SW480 (cell line): ENCODE data around the gene GRM4.

ENCODE experiments used
- DNase-seq: peaks from one replicate; pipeline ENCODE4 v3.0.0-alpha.2; 2016; ENCODE audit warnings: low spot score

Gene GRM4

DNA sequence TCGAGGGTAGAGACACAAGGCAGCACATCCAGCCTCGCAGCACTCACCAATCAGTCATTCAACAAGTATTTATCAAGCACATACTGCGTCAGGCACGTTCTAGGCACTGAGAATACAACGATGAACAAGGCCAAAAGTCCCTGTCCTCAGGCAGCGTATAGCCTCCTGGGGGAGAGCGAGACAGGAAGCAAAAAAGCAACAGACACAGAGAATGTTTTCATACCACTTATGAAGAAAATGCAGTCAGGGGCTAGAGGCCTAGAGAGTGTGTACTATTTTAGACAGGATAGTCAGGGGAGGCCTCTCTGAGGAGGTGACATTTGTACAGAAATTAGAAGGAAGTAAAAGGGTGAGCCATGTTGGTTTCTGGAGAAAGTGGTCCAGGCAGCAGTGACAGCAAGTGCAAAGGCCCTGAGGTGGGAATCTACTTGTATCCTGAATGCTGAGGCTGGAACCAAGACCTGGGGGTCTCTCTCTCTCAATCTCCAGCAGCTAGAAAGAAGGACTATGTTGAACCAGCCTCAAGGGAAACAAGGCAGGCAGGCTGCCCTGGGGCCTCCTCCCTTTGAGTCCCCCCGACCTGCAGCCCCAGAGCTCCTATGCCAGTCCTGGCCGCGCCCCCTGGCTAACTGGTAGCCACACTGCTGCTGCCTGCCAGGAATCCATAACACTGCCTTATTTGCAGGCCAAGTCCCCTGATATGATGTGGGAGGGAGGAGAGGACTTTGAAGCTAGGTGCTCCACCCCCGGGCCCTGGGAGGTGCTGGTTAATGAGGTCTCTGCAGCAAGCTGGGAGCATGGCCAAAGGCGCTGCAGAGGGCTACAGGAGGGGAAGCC, 151.2 kb downstream of the GRM4 start:
- no peak for DNase-seq

DNA sequence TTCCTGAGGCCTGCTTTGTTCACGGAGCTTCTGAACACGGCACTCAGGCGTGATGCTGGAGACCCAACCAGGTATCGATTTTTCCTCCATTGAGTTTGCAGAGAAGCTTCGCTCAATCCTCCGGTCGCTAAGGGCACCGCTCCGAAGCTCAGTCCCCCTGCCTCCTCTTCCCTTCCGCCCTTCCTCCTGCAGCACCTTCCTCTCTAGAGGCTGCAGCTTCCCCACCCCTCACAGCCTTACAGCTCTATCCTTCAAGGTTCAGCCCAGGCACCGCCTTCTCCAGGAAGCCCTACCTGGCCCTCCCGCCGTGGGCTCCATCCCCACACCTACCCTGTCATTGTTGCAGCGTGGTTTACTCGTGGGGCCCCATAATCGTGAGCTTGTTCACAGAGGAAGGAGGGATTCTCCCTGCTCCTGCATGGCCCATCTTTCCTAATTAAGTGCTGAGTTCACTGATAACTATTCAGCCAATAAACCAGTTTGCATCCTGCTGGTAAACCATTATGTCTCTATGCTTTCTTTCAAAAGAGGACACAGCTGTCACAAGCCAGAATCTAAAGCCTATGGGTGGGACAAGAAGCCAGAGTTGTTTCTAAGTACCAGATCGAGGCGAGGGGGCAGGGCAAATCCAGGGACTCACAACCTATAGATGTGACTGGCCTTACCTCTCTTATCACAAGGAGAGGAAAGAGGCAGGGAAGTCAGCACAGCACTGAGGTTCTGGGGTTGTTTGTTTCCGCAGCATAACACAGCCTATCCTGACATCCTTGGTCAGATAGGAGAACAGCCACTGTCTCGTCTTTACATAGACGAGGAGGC, 152.0 kb downstream of the GRM4 start:
- DNase-seq: no peak

DNA sequence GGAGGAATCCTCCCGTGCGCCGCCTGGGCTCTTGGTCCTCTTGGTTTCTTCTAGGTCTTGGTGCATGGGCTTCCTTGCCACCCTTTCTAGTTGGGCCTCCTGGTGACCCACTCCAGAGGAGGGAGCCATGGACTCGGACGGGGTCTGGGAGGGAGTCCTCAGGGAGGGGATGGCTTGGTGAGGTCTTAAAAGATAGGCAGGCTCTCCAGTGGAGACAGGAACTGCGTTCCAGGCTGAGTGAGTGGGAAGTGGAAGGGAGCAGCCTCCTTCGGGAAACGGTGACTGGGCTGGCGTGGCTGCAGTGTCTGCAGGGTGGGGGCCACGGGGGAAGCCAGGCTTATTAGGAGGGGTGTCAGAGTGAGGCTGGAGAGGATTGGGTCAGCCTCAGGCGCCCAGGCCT, 152.8 kb downstream of the GRM4 start:
- no peak for DNase-seq

DNA sequence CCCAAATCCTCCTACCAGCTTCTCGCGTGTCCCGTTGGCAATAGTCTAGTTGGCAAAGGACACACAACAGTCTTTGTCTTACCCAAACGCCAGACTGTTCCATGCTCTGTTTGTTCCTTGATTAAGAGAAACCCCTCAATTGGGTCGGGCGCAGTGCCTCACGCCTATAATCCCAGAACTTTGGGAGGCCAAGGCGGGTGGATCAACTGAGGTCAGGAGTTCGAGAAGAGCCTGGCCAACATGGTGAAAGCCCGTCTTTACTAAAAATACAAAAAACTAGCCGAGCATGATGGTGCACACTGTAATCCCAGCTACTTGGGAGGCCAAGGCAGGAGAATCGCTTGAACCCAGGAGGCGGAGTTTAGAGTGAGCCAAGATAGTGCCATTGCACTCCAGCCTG, 153.7 kb downstream of the GRM4 start:
- no peak for DNase-seq

DNA sequence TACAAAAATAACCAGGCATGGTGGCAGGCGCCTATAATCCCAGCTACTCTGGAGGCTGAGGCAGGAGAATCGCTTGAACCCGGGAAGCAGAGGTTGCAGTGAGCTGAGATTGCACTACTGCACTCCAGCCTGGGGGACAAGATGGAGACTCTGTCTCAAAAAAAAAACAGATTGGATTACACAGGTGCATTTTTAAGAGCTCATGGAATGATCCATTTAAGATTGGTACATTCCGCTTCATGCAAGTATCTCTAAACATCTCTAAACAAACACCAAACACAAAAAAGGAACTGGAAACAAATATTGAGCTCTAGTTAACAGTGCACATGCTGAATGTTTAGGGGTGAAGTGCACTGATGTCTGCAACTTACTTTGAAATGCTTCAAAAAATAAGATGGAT, 154.3 kb downstream of the GRM4 start:
- DNase-seq: no peak

DNA sequence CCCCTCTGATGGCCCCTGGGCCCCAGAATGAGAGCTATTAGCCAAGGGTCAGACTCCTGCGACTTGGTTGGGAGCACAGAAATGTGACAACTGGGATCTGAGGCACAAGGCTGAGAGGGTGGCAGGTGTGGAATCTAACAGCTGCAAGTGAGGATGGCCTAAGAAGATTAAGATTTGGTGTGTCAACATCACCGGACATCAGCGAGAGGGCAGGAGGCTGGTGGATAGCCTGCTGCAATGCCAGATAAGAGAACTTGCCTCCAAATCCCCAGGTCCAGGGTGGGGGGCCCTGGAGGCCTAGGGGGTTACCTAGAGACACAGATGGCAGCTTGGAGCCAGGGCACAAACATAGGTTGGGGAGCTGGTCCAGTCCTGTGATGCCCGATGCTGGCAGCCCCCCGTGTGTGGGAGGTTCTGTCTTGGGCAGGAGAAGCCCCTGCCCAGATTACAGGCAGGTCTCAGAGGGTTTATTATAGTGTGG, 155.8 kb downstream of the GRM4 start:
- DNase-seq: no peak

DNA sequence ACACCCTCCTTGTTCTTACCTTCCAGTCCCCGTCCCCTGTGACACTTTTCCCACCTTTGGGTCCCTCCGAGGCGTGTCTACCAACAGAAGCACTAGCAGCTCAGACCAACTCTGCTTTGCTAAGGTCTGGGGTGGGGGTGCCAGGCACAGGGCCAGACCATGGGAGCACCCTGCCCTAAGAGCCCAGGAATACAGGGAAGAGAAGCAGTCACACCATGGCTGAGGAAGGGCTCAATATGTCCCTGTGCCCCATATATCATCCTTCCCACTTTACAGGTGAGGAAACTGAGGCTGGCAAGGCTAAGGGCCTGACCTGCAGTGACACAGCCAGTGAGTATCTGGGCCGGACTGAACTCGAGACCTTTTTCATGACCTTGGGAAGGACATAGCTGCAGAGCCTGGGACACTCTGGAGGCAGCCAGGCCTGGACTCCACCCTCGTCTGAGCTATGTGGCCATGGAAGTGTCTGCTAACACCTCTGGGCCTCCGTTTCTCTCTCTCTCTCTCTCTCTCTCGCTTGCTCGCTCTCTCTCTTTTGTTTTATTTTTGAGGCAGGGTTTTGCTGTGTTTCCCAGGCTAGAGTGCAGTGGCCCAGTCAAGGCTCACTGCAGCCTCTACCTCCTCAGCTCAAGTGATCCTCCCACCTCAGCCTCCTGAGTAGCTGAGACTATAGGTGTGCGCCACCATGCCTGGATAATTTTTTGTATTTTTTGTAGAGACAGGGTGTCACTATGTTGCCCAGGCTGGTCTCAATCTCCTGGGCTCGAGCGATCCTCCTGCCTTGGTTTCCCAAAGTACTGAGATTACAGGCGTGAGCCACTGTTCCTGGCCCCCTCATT, 156.7 kb downstream of the GRM4 start:
- DNase-seq: no peak

DNA sequence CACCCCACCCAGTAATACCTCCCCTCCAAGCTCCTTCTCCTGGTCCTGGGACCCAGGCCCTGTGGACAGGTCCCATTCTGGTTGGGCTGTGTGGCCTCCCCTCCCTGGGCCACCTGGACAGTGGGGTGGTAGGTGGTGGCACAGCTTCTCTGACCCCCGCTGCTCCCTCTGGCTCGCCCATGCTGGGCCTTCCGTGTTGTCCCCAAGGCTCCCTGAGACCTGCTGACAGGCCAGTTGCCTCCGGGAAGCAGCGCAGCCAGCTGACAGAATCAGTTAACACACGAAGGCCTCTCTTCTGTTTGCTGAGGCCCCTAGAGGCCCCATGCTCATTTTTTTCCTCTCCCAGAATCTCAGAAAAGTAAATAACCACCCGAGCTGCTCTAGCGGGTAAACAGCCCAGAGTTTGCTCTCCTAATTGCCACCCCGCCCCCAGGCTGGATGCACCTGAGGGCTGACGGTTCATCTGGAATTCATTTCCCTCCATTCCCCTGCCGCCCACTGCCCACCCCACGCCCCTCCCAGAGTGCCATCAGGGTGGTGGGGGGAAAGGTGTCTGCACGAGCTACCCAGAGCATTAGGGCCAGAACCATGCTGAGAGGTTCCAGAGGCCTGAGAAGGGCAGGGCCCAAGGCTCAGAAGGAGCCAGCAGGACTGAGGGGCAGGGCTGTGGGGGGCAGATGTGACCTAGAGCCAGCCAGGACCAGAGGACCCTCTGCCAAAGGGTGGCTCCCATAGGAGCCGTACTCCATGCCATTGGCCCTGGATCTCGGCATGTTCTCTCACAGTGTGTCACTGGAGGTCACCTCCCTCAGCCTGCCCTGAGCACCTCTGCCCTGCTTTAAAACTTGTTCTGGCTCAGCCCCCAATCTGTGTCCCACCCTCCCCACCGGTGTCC, 157.5 kb downstream of the GRM4 start:
- no peak for DNase-seq

DNA sequence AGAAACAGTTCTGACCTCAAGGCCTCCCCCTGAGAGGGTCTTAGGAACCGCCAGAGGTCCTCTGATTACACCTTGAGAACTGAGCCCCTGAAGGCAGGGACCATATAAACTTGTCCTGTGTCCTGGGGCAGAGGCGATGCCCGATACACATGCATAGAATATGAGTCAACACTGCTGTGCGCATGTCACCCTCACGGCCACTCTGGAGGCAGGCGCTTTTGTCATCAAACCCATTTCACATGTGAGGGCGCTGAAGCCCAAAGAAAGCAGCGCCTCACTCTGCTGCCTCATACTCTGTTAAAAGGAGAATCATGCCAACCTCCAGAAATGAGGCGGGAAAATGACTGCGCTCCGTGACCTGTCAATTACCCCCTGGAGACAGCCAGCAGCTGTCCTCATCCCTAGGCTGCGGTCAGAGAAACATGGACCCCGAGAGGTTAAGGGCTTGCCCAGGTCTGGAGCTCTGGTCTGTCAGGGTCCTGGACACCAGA, 158.3 kb downstream of the GRM4 start:
- no peak for DNase-seq

DNA sequence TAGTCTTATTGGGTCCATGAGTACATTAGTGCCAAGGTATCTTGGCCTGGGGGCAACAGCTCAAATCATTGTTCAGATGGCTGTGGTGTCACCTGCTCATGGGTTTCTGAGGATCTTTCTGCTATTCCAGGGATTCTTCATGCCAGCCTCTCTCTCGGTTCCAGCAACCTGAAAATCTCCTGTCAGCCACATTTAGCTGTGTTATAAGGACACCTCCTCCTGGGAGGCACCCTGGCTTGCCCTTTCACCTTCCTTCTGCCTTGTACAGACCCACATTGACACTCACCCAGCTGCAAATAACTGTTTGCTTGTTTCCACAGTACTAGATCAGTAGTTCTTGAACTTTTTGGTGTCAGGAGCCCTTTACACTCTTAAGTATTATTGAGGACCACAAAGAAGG, 159.9 kb downstream of the GRM4 start:
- no peak for DNase-seq

DNA sequence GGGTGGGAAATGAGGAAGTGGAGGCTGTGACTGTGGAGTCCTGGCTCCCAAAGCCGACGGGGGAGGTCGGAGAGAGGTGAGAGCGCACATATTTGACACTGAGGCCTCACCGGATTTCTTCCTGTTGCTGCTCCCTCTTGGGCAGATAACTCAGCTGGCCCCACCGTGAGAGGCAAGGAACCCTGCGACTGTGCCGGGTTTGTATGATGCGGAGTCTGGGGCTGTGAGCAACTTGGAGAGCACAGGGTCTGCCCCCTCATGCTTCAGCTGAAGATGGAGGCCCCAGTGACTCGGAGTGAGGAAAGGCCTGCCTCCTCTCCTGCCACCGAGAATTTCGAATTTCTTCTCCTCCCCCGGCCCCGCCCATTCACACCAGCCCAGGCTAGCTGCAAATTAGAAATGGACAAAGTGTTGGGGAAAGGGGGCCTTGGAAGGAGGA, 160.6 kb downstream of the GRM4 start:
- DNase-seq: no peak

DNA sequence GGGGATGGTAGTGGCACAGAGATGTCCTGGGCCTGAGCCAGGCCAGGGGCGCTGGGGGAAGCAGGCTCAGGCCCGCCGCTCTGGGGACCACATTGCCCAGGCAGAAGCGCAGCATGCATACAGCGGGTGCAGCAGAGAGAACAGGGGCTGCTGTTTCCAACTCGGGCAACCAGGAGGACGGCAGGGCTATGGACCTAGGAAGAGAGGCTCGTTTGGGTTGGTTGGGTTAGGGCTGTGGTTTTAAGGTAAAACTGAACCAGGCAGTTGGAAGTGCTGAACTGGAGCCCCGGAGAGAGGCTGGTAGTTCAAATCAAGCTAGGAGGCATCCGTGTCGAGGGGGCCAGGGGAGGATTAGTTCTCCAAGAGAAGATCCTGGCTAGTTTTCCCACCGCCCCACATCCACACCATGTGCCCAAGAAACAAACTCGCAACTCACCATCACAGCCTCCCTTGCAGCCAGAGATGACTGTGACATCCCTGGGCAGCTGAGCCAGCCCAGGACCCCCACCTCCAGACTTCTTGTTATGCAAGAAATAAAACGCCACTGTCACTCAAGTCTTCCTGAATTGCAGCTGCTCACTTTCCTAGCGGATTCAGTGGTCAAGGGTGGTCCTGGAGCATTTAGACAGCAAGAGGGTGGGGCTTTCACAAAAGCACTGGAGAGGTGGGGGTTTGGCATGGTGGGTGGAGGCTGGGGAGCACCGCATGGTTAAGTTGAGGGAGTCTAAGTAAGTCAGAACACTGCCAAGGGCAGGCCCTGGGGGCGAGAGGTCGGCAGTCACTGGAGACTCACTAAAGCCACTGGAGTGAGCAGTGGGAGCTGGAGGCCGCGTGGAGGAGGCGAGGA, 161.2 kb downstream of the GRM4 start:
- DNase-seq: no peak

DNA sequence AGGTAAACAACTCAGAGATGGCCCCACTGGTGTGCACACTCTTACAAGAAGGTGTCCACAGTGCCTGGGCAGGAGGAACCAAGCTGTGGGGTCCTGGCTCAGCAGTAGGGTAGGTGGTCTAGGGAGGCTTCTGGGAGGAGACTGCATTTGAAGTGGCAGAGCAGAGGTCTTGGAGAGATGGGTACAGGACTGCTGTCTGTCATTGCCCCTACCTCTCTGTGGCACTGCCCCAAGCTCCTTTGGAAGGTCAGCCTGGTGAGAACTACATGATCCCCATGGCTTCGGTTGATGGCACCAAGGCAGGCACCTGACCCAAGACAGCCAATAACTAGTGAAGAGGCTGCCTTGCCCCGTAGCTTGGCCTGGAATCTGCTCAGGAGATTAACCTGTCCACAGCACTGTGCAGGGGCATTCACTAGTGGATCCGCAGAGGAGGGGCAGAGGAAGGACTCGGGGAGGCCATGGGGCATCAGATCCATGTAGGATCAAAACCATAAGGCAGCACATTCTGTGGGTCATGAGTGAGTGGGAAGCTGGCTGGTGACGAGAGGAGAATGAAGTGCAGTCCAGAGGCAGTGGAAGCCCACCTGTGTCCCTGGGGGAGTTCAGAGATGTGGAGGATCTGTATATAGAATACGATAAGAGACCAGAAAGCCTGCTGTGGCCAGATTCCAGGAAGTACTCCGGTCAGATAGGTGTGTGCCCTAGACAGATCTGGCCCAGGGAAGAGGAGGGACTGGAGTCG, 162.0 kb downstream of the GRM4 start:
- DNase-seq: no peak

DNA sequence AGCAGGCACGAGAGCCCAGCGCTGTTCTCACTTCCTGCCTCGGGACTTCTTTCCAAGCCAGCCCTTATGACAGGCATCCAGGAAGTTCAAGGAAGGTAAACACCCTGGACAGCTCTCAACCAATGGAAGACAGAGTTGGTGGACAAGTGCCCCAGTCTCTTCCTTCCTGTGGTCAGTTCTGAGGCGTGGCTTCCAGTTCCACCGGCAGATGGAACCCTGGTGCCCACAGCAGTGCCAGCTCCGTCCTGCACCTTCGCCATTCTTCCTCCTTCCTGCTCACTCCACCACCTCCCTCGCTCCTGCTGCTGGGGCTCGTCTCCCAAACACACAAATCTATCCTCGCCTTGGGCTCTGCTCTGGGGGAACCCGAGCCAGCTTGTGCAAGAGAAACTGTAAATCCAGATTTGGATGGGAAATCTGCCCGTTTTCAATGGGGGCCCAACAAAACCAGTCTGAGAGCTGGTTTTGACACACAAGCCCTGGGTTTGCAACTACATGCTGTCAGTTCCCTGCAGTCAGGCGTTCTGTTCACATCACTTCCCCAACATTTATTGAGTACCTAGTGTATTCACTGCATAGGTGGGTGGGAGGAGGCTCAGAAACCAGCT, 162.7 kb downstream of the GRM4 start:
- peak; percentile 38 for DNase-seq

DNA sequence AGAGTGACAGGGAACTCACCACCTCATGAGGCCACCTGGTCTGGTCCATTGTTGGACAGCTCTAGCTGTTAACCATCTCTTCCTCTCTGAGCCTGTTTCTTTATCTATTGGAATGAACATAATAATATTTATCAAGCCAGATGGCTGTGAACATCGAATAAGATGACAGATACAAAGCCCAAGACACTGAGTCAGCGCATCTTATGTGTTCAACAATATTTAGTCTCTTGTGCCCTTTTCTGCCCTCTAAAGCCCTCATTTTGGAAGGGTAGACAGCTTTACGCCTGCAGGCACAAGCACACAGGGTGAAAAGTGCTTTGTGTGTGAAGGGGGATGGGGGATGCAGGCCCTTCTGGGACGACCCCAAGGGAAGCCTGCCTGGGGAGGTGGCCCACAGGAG, 164.0 kb downstream of the GRM4 start:
- no peak for DNase-seq

DNA sequence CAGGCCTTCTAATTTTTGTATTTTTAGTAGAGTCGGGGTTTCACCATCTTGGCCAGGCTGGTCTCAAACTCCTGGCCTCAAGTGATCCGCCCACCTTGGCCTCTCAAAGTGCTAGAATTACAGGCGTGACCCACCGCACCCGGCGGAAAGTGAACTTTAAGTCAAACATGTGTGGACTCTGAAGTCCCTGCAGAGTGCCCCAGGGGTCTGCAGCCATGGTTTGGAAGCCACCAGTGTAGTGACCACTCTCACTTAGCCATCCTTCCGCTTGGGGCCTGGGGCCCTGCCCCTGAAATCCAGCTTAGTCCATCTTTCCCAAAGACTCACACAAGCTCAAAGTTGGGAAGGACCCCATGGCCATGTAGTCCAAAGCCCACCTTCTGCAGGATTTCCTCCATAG, 164.5 kb downstream of the GRM4 start:
- no peak for DNase-seq

DNA sequence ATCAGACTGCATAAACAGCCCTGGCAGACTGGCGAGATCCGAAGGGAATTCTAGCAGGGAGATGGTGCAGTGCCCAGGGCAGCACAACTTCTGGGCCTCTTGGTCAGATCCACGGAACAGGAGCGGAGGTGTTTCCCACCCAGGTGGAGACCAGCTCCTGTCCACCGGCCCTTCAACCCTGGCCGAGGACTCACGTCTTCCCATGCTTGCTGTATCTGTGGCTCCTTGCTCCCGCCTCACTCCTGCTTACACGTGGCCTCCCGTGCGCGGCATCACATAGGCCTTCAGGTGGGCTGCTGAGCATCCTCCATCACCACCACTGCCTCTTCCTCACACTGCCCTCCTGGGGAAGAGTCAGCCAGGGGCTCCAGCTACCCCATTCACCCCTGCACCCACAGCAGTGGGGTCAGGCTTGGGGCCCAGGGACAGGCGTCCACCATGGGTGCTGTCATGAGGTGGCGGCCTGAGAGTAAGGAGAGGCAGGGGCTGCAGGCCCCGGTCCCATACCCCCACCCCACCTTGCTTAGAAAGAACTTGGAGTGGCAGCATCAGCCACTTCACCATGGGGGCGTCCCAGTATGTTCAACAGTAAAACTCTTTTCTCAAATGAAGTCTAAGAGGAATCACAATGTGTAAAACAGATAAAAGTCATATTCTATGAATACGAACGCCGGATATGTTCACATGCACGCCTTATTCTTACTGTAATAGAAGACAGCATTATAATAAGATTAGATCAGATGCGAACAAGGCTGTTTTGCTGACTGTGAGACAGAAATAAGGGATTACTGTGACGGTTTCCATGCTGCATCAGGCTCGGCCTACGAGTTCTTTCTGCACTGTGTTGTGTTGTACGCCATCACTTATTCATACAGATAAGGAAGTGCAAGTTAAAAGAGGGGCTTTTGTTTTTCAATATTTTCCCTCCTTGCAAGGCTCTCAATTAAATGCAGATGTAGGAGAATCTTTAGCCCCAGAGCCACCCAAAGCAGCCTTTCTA, 165.4 kb downstream of the GRM4 start:
- DNase-seq: no peak

DNA sequence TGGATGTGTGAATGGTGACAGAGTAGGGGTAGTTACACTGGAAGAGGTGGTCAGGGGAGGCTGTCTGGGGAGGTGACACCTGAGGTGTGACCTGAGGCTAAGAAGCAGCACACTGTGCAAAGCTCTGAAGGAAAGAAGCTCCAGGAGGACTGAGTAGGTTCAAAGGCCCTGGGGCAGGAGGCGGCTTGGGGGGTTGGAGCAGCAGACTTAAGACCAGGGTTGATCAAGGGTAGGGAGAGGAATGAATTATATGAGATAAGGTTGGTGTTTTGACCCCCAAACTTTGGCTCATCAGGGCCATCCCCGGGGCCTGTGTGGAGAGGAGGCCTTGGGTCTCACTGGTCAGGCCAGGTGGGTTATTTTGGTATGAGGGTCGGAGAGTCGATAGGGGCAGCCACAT, 166.1 kb downstream of the GRM4 start:
- DNase-seq: no peak
